ENCODE results near the gene TMEM182. TPM values are rescaled to one million over a fixed set of nuclear protein-coding genes. Genes with fewer than 3 reads are reported as not detected.

TMEM182 gene
- total and polyA plus RNA-seq, 9 of the 15 experiments (the other 6 are each of a cell fraction or from before 2014, with no cell fraction given), result 5.2 to 11.4 (median 7.5) TPM

- TF ChIP-seq GTF3C2 (IDR thresholded peaks at IDR 0.05; ENCODE audit: borderline replicate concordance, extremely low read depth, insufficient read length) (peak; percentile 41), ZNF174 (CRISPR knock-in tag; IDR thresholded peaks at IDR 0.05) (no peak), PHB (CRISPR knock-in tag; IDR thresholded peaks at IDR 0.05) (no peak), ADNP (tag; IDR thresholded peaks at IDR 0.05) (0 out of 2 replicates have a peak, but pooled peaks have one; percentile 13), ZNF282 (CRISPR knock-in tag; IDR thresholded peaks at IDR 0.05) (no peak), PPARD (CRISPR knock-in tag; IDR thresholded peaks at IDR 0.05) (no peak), MCM2 (IDR thresholded peaks at IDR 0.05; ENCODE audit: low read depth) (no peak), SOX6 (IDR thresholded peaks at IDR 0.05) (no peak), SUPT5H (IDR thresholded peaks at IDR 0.05) (peak; percentile 86), FOSL1 (tag; conservative IDR thresholded peaks at IDR 0.05) (no peak), POLR2A (conservative IDR thresholded peaks at IDR 0.05) (peak; percentile 86), HINFP (tag; conservative IDR thresholded peaks at IDR 0.05; ENCODE audit: low read depth) (no peak), CBX1 (IDR thresholded peaks at IDR 0.05; ENCODE audit: low read depth) (peak; percentile 77), EGR1 (conservative IDR thresholded peaks at IDR 0.05) (no peak; the same call in 1 of the 2 replicates), ZSCAN32 (CRISPR knock-in tag; IDR thresholded peaks at IDR 0.05) (no peak), TEAD1 (CRISPR knock-in tag; IDR thresholded peaks at IDR 0.05) (no peak), GATA2 (CRISPR knock-in tag; IDR thresholded peaks at IDR 0.05) (no peak), MLLT1 (IDR thresholded peaks at IDR 0.05) (no peak), MYC (IDR thresholded peaks at IDR 0.05; ENCODE audit: low read depth, low read length) (peak; percentile 48; the same call in 1 of the 2 replicates), MYC (CRISPR knock-in tag; IDR thresholded peaks at IDR 0.05; ENCODE audit: borderline replicate concordance, low read depth) (no peak)
- TF ChIP-seq, protein P1, sequence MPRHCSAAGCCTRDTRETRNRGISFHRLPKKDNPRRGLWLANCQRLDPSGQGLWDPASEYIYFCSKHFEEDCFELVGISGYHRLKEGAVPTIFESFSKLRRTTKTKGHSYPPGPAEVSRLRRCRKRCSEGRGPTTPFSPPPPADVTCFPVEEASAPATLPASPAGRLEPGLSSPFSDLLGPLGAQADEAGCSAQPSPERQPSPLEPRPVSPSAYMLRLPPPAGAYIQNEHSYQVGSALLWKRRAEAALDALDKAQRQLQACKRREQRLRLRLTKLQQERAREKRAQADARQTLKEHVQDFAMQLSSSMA (CRISPR knock-in tag; IDR thresholded peaks at IDR 0.05), result 0 out of 2 replicates have a peak, but pooled peaks have one; percentile 49
- TF ChIP-seq, protein P2, sequence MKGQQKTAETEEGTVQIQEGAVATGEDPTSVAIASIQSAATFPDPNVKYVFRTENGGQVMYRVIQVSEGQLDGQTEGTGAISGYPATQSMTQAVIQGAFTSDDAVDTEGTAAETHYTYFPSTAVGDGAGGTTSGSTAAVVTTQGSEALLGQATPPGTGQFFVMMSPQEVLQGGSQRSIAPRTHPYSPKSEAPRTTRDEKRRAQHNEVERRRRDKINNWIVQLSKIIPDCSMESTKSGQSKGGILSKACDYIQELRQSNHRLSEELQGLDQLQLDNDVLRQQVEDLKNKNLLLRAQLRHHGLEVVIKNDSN (CRISPR knock-in tag; IDR thresholded peaks at IDR 0.05), result no peak
These were observed 25.1 kb upstream of the TMEM182 start (continued) for GRCh38 chr2:102736410-102737409.

Data from K562 (cell line).